Ishikawa (cell line): ENCODE results near the gene THSD4.

Source experiments
- CEBPB ChIP-seq: IDR thresholded peaks from 2 replicates; pipeline ENCODE4 v1.6.1; 2012
- CREB1 ChIP-seq: IDR thresholded peaks from 2 replicates; pipeline ENCODE4 v1.6.1; 2012; ENCODE audit warnings: low read depth
- EGR1 ChIP-seq: IDR thresholded peaks from 2 replicates; pipeline ENCODE4 v1.6.1; 2012
- EP300 ChIP-seq: IDR thresholded peaks from 2 replicates; pipeline ENCODE4 v1.6.1; 2012; ENCODE audit warnings: borderline replicate concordance
- FOXM1 ChIP-seq: IDR thresholded peaks from 2 replicates; pipeline ENCODE4 v1.6.1; 2012; ENCODE audit warnings: low read depth, borderline replicate concordance
- MAX ChIP-seq: IDR thresholded peaks from 2 replicates; pipeline ENCODE4 v1.6.1; 2012
- NFIC ChIP-seq: IDR thresholded peaks from 2 replicates; pipeline ENCODE4 v1.6.1; 2012
- RAD21 ChIP-seq: IDR thresholded peaks from 2 replicates; pipeline ENCODE4 v1.6.1; 2012; ENCODE audit warnings: low read depth
- REST ChIP-seq: IDR thresholded peaks from 2 replicates; pipeline ENCODE4 v1.6.1; 2012; ENCODE audit warnings: low read depth, mild to moderate bottlenecking
- TAF1 ChIP-seq: IDR thresholded peaks from 2 replicates; pipeline ENCODE4 v1.6.1; 2012; ENCODE audit warnings: low read depth, mild to moderate bottlenecking
- TEAD4 ChIP-seq: IDR thresholded peaks from 2 replicates; pipeline ENCODE4 v1.6.1; 2012
- USF1 ChIP-seq: IDR thresholded peaks from 2 replicates; pipeline ENCODE4 v1.6.1; 2012
- YY1 ChIP-seq: IDR thresholded peaks from 2 replicates; pipeline ENCODE4 v1.6.1; 2012; ENCODE audit warnings: low read depth
- ZBTB7A ChIP-seq: IDR thresholded peaks from 2 replicates; pipeline ENCODE4 v1.6.1; 2012; ENCODE audit warnings: low read depth

Gene THSD4

GRCh38 chr15:71682001-71682400 is 566.7 kb downstream of the THSD4 start:
- no peak for TF ChIP-seq EP300
- no peak for TF ChIP-seq ZBTB7A
- TF ChIP-seq TEAD4: no peak
- no peak for TF ChIP-seq MAX
- no peak for TF ChIP-seq NFIC
- TF ChIP-seq USF1: no peak
- TF ChIP-seq REST: no peak
- no peak for TF ChIP-seq TAF1

GRCh38 chr15:71683411-71684274 is 568.4 kb downstream of the THSD4 start:
- no peak for TF ChIP-seq EP300
- TF ChIP-seq TAF1: no peak
- TF ChIP-seq TEAD4: no peak
- TF ChIP-seq CEBPB: no peak
- TF ChIP-seq EGR1: no peak
- no peak for TF ChIP-seq FOXM1
- no peak for TF ChIP-seq RAD21
- TF ChIP-seq REST: no peak
- TF ChIP-seq YY1: no peak
- no peak for TF ChIP-seq MAX
- no peak for TF ChIP-seq NFIC
- no peak for TF ChIP-seq CREB1

GRCh38 chr15:71685420-71685993 is 570.2 kb downstream of the THSD4 start:
- TF ChIP-seq ZBTB7A: no peak
- TF ChIP-seq TEAD4: no peak
- no peak for TF ChIP-seq USF1
- no peak for TF ChIP-seq FOXM1
- no peak for TF ChIP-seq EP300
- TF ChIP-seq MAX: no peak
- TF ChIP-seq YY1: no peak
- TF ChIP-seq REST: no peak

- TF ChIP-seq CEBPB (no peak), MAX (no peak), FOXM1 (no peak), RAD21 (no peak), USF1 (no peak), EP300 (no peak), CREB1 (no peak)
Measured at GRCh38 chr15:71686221-71687050, 571.2 kb downstream of the THSD4 start.
